Osteocyte (in vitro differentiated cells): ENCODE measurements around the gene DOCK1. TPM values are rescaled to one million over a fixed set of nuclear protein-coding genes. Genes with fewer than 3 reads are reported as not detected.

Experiments used
- DNase-seq: peaks from one replicate; pipeline ENCODE4 v3.0.0; 2021; ENCODE audit warnings: mixed read lengths; ENCODE audit not compliant: unreplicated experiment; ENCODE audit errors: extremely low spot score
- H3K27ac Mint-ChIP-seq: one replicate; pipeline ENCODE4 v1.8.0; 2021; ENCODE audit warnings: mild to moderate bottlenecking, mixed read lengths; ENCODE audit not compliant: unreplicated experiment
- H3K27me3 Mint-ChIP-seq: one replicate; pipeline ENCODE4 v1.8.0; 2021; ENCODE audit warnings: mixed read lengths; ENCODE audit not compliant: unreplicated experiment
- H3K36me3 Mint-ChIP-seq: one replicate; pipeline ENCODE4 v1.8.0; 2021; ENCODE audit warnings: mixed read lengths; ENCODE audit not compliant: unreplicated experiment
- H3K4me1 Mint-ChIP-seq: one replicate; pipeline ENCODE4 v1.8.0; 2021; ENCODE audit warnings: mixed read lengths; ENCODE audit not compliant: unreplicated experiment
- H3K4me3 Mint-ChIP-seq: one replicate; pipeline ENCODE4 v1.8.0; 2021; ENCODE audit warnings: mild to moderate bottlenecking, moderate library complexity, mixed read lengths; ENCODE audit not compliant: unreplicated experiment
- H3K9me3 Mint-ChIP-seq: one replicate; pipeline ENCODE4 v1.8.0; 2021; ENCODE audit warnings: mixed read lengths; ENCODE audit not compliant: unreplicated experiment
- CTCF ChIP-seq: fragments of 200-600 bp; sonication (generic); IDR thresholded peaks from 2 replicates; pipeline ENCODE4 v1.5.0; 2021; ENCODE audit warnings: antibody characterized with exemption, mild to moderate bottlenecking, moderate library complexity
- total RNA-seq: library from RNA; stranded (reverse); gene quantifications from 2 replicates; pipeline ENCODE4 v1.2.1, GENCODE V29; 2021

The DOCK1 gene
- total RNA-seq, 1 donor from 2014 or later, result 66.3 TPM

- no peak for TF ChIP-seq CTCF
- Mint-ChIP-seq H3K36me3 (peaks cover 5% of the 10 kb centered on the region), H3K27me3 (no peaks in the 10 kb centered on the region), H3K27ac (peak overlapping the region; percentile 91), H3K9me3 (no peaks in the 10 kb centered on the region), H3K4me3 (no peak overlapping the region), H3K4me1 (peaks cover 30% of the 10 kb centered on the region)
- peak; percentile 5 for DNase-seq
Measured at GRCh38 chr10:127149501-127150081, 244.4 kb downstream of the DOCK1 start.

- no peaks in the 10 kb centered on the region for H3K9me3 Mint-ChIP-seq
- no peak for TF ChIP-seq CTCF
- H3K27me3 Mint-ChIP-seq, result no peaks in the 10 kb centered on the region
- peak overlapping the region; percentile 91 for H3K27ac Mint-ChIP-seq
- peaks cover 30% of the 10 kb centered on the region for H3K4me1 Mint-ChIP-seq
- H3K4me3 Mint-ChIP-seq, result no peak overlapping the region
- peak; percentile 25 for DNase-seq
- H3K36me3 Mint-ChIP-seq, result peaks cover 3% of the 10 kb centered on the region
Measured at GRCh38 chr10:127150136-127150535, 244.9 kb downstream of the DOCK1 start.

- peaks cover 30% of the 10 kb centered on the region for H3K4me1 Mint-ChIP-seq
- no peak for TF ChIP-seq CTCF
- peaks cover 6% of the 10 kb centered on the region for H3K36me3 Mint-ChIP-seq
- no peaks in the 10 kb centered on the region for H3K9me3 Mint-ChIP-seq
- peak; percentile 19 for DNase-seq
- no peaks in the 10 kb centered on the region for H3K27me3 Mint-ChIP-seq
- no peak overlapping the region for H3K27ac Mint-ChIP-seq
- H3K4me3 Mint-ChIP-seq, result no peak overlapping the region
Measured at GRCh38 chr10:127151541-127151940, 246.3 kb downstream of the DOCK1 start.

GRCh38 chr10:127151981-127152699, 246.9 kb downstream of the DOCK1 start:
- no peaks in the 10 kb centered on the region for H3K9me3 Mint-ChIP-seq
- no peak overlapping the region for H3K27ac Mint-ChIP-seq
- DNase-seq, result no peak
- H3K4me1 Mint-ChIP-seq, result peaks cover 34% of the 10 kb centered on the region
- H3K4me3 Mint-ChIP-seq, result no peak overlapping the region
- peaks cover 6% of the 10 kb centered on the region for H3K36me3 Mint-ChIP-seq
- H3K27me3 Mint-ChIP-seq, result no peaks in the 10 kb centered on the region
- no peak for TF ChIP-seq CTCF

GRCh38 chr10:127153181-127153580, 248.0 kb downstream of the DOCK1 start:
- TF ChIP-seq CTCF, result no peak
- DNase-seq, result no peak
- Mint-ChIP-seq H3K36me3 (peaks cover 6% of the 10 kb centered on the region), H3K9me3 (no peaks in the 10 kb centered on the region), H3K27ac (no peak overlapping the region), H3K4me3 (no peak overlapping the region), H3K27me3 (no peaks in the 10 kb centered on the region), H3K4me1 (peaks cover 36% of the 10 kb centered on the region)
